Activated naive CD4-positive, alpha-beta T cell treated with anti-CD3 and anti-CD28 coated beads for 36 hours (primary cell): ENCODE measurements around the gene ZDHHC21. TPM values are rescaled to one million over a fixed set of nuclear protein-coding genes. Genes with fewer than 3 reads are reported as not detected.

Experiments
- CTCF ChIA-PET: fragments of 350-600 bp; sonication (Branson Sonifier 250); formaldehyde crosslinking; loops from one replicate; lab custom pipeline; 2021; ENCODE audit warnings: antibody characterized with exemption; lab: Charles Lee
- DNase-seq: peaks from one replicate; pipeline ENCODE4 v3.0.0-alpha.2; 2020
- H3K27ac Mint-ChIP-seq: one replicate; pipeline ENCODE4 v1.8.0; 2021; ENCODE audit warnings: mild to moderate bottlenecking, mixed read lengths
- H3K27me3 Mint-ChIP-seq: one replicate; pipeline ENCODE4 v1.8.0; 2021; ENCODE audit warnings: low read depth, mixed read lengths
- H3K36me3 Mint-ChIP-seq: one replicate; pipeline ENCODE4 v1.8.0; 2021; ENCODE audit warnings: low read depth, mixed read lengths
- H3K4me1 Mint-ChIP-seq: one replicate; pipeline ENCODE4 v1.8.0; 2021; ENCODE audit warnings: low read depth, mixed read lengths
- H3K4me3 Mint-ChIP-seq: one replicate; pipeline ENCODE4 v1.8.0; 2021; ENCODE audit warnings: mild to moderate bottlenecking, moderate library complexity, mixed read lengths
- H3K9me3 Mint-ChIP-seq: one replicate; pipeline ENCODE4 v1.8.0; 2021; ENCODE audit warnings: mixed read lengths
- intact Hi-C: fragments of 100-400 bp; cut with micrococcal nuclease; formaldehyde crosslinking; loops from one replicate; pipeline ENCODE4 v1.15.1; 2023
- total RNA-seq, 2 experiments: library from RNA; stranded (reverse); gene quantifications; one replicate each; pipeline ENCODE4 v1.2.3, GENCODE V29; 2021

The ZDHHC21 gene
- total RNA-seq, 2 experiments from 2014 or later: 3.5 to 3.8 TPM

DNA sequence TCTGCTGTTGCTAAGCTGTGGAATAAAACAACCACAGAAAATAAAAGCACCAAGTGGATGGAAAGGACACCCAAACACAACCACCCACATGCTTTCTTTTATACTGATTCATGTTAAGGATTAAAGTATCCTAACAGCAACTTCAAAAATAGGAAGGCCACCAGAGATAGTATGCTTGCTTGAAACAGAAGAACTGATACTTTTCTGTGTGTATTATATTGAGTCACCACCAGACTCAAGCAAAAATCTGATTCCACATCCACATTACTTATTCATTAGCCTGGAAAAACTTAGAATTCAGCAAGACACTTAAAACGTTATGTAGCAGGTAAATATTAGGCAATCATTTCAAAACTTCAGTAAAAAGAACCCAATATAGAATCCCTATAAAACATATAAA, 52.3 kb downstream of the ZDHHC21 start:
- H3K4me3 Mint-ChIP-seq: no peak overlapping the region
- no peaks in the 10 kb centered on the region for H3K4me1 Mint-ChIP-seq
- no peak for DNase-seq
- H3K27me3 Mint-ChIP-seq: no peaks in the 10 kb centered on the region
- H3K9me3 Mint-ChIP-seq: no peaks in the 10 kb centered on the region
- H3K27ac Mint-ChIP-seq: no peak overlapping the region
- intact Hi-C loops: no loop called here
- peaks cover 11% of the 10 kb centered on the region for H3K36me3 Mint-ChIP-seq
- CTCF ChIA-PET: no interaction called here

GRCh38 chr9:14640294-14640693, 52.9 kb downstream of the ZDHHC21 start:
- Mint-ChIP-seq H3K27ac (no peak overlapping the region), H3K4me3 (no peak overlapping the region), H3K4me1 (no peaks in the 10 kb centered on the region), H3K9me3 (no peaks in the 10 kb centered on the region), H3K36me3 (peaks cover 11% of the 10 kb centered on the region), H3K27me3 (no peaks in the 10 kb centered on the region)
- DNase-seq: no peak
- CTCF ChIA-PET: no interaction called here
- intact Hi-C loops: no loop called here

- Mint-ChIP-seq H3K27ac (no peak overlapping the region), H3K36me3 (peaks cover 25% of the 10 kb centered on the region), H3K27me3 (no peaks in the 10 kb centered on the region), H3K4me3 (no peak overlapping the region), H3K9me3 (no peaks in the 10 kb centered on the region), H3K4me1 (no peaks in the 10 kb centered on the region)
- CTCF ChIA-PET: no interaction called here
- no peak for DNase-seq
- intact Hi-C loops: no loop called here
Measured at GRCh38 chr9:14633906-14634565, 59.2 kb downstream of the ZDHHC21 start.

- peaks cover 19% of the 10 kb centered on the region for H3K36me3 Mint-ChIP-seq
- no peak overlapping the region for H3K4me3 Mint-ChIP-seq
- intact Hi-C loops: no loop called here
- no peak overlapping the region for H3K27ac Mint-ChIP-seq
- H3K9me3 Mint-ChIP-seq: no peaks in the 10 kb centered on the region
- DNase-seq: no peak
- no peaks in the 10 kb centered on the region for H3K27me3 Mint-ChIP-seq
- CTCF ChIA-PET: interaction anchor here (0.7 kb wide), 1 partner anchor 82 kb away, joined by 4 read pairs; no protein-coding TSS in a partner anchor
- H3K4me1 Mint-ChIP-seq: no peaks in the 10 kb centered on the region
Measured at GRCh38 chr9:14633148-14633547, 60.1 kb downstream of the ZDHHC21 start.

GRCh38 chr9:14627513-14627912, 65.7 kb downstream of the ZDHHC21 start:
- Mint-ChIP-seq H3K36me3 (peaks cover 14% of the 10 kb centered on the region), H3K9me3 (no peaks in the 10 kb centered on the region), H3K27me3 (no peaks in the 10 kb centered on the region), H3K4me3 (no peak overlapping the region), H3K4me1 (no peaks in the 10 kb centered on the region), H3K27ac (no peak overlapping the region)
- no peak for DNase-seq
- intact Hi-C loops: no loop called here
- CTCF ChIA-PET: interaction anchor here (1.4 kb wide), 1 partner anchor 10 kb away, joined by 3 read pairs; no protein-coding TSS in a partner anchor

DNA sequence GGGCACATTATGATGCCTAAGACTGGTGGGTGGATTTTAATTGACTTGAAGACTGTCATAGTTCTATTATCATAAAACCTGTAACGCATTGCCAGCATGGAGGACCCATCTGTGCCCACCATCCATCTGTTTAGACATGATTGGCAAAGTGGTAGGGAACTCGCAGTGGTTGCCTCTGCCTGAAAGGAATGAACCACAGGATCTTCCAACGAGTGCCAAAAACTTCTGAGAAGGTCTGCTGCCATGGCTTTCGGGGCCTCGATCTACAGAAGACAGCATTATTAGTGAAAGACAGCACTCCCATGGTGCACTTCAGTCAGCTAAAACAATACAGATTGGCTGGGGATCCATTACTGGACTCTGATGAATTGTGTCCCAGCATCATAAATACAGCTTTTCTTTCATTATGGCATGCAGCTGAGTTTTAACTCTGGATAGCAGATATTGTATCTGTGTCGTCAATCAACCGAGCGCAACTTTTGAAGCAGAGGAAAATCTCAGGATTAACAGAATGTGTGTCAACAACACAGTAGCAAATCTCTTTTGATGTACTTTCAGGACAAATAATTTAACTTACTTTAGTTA, 74.3 kb downstream of the ZDHHC21 start:
- Mint-ChIP-seq H3K4me1 (no peaks in the 10 kb centered on the region), H3K9me3 (no peaks in the 10 kb centered on the region), H3K27me3 (no peaks in the 10 kb centered on the region), H3K36me3 (no peaks in the 10 kb centered on the region), H3K27ac (no peak overlapping the region), H3K4me3 (no peak overlapping the region)
- intact Hi-C loops: no loop called here
- CTCF ChIA-PET: interaction anchor here (0.9 kb wide), 1 partner anchor 150 kb away, joined by 3 read pairs; no protein-coding TSS in a partner anchor
- DNase-seq: no peak

- Mint-ChIP-seq H3K27me3 (no peaks in the 10 kb centered on the region), H3K4me3 (no peak overlapping the region), H3K36me3 (no peaks in the 10 kb centered on the region), H3K27ac (no peak overlapping the region), H3K4me1 (no peaks in the 10 kb centered on the region), H3K9me3 (no peaks in the 10 kb centered on the region)
- CTCF ChIA-PET: interaction anchor here (1.4 to 2.1 kb wide), 3 partner anchors 150 to 153 kb away, joined by 9 to 18 read pairs (median 14); no protein-coding TSS in a partner anchor
- intact Hi-C loops: loop anchor here (1.0 to 2.0 kb wide), 4 partner anchors 36 to 526 kb away; partner anchors contain the start of gene ZDHHC21
- no peak for DNase-seq
Measured at GRCh38 chr9:14616188-14616982, 76.8 kb downstream of the ZDHHC21 start.

- no peaks in the 10 kb centered on the region for H3K4me1 Mint-ChIP-seq
- peaks cover 3% of the 10 kb centered on the region for H3K36me3 Mint-ChIP-seq
- intact Hi-C loops: no loop called here
- no peak overlapping the region for H3K27ac Mint-ChIP-seq
- no peak overlapping the region for H3K4me3 Mint-ChIP-seq
- CTCF ChIA-PET: interaction anchor here (1.0 kb wide), 1 partner anchor 9 kb away, joined by 3 read pairs; no protein-coding TSS in a partner anchor
- H3K9me3 Mint-ChIP-seq: no peaks in the 10 kb centered on the region
- no peaks in the 10 kb centered on the region for H3K27me3 Mint-ChIP-seq
- DNase-seq: no peak
Measured at GRCh38 chr9:14608540-14608939, 84.7 kb downstream of the ZDHHC21 start.

GRCh38 chr9:14597171-14597799, 95.9 kb downstream of the ZDHHC21 start:
- Mint-ChIP-seq H3K27me3 (no peaks in the 10 kb centered on the region), H3K4me3 (no peak overlapping the region), H3K4me1 (no peaks in the 10 kb centered on the region), H3K36me3 (peaks cover 44% of the 10 kb centered on the region), H3K9me3 (peaks cover 22% of the 10 kb centered on the region), H3K27ac (no peak overlapping the region)
- intact Hi-C loops: no loop called here
- DNase-seq: no peak
- CTCF ChIA-PET: no interaction called here

GRCh38 chr9:14593406-14593805, 99.8 kb downstream of the ZDHHC21 start:
- CTCF ChIA-PET: no interaction called here
- Mint-ChIP-seq H3K4me3 (no peak overlapping the region), H3K9me3 (peaks cover 10% of the 10 kb centered on the region), H3K36me3 (peaks cover 36% of the 10 kb centered on the region), H3K27ac (no peak overlapping the region), H3K4me1 (no peaks in the 10 kb centered on the region), H3K27me3 (no peaks in the 10 kb centered on the region)
- no peak for DNase-seq
- intact Hi-C loops: no loop called here

- peaks cover 10% of the 10 kb centered on the region for H3K9me3 Mint-ChIP-seq
- DNase-seq: no peak
- CTCF ChIA-PET: no interaction called here
- no peak overlapping the region for H3K4me3 Mint-ChIP-seq
- H3K27me3 Mint-ChIP-seq: no peaks in the 10 kb centered on the region
- H3K36me3 Mint-ChIP-seq: peaks cover 28% of the 10 kb centered on the region
- intact Hi-C loops: no loop called here
- no peaks in the 10 kb centered on the region for H3K4me1 Mint-ChIP-seq
- no peak overlapping the region for H3K27ac Mint-ChIP-seq
Measured at GRCh38 chr9:14591411-14591810, 101.8 kb downstream of the ZDHHC21 start.
